HL-60 (cell line): Measurements from ENCODE around the gene SCAP.

Source experiments
- CTCF ChIP-seq: IDR thresholded peaks from one replicate; pipeline ENCODE4 v1.5.1; 2011; ENCODE audit warnings: low read length, control low read depth, inconsistent platforms; ENCODE audit not compliant: insufficient read depth
- GABPA ChIP-seq: IDR thresholded peaks from 2 replicates; pipeline ENCODE4 v1.6.1; 2012; ENCODE audit warnings: low read depth
- POLR2AphosphoS5 ChIP-seq: IDR thresholded peaks from 2 replicates; pipeline ENCODE4 v1.6.1; 2012; ENCODE audit warnings: low read depth
- REST ChIP-seq: IDR thresholded peaks from 2 replicates; pipeline ENCODE4 v1.6.1; 2012; ENCODE audit warnings: low read depth; ENCODE audit not compliant: insufficient replicate concordance
- SPI1 ChIP-seq: IDR thresholded peaks from 2 replicates; pipeline ENCODE4 v1.6.1; 2012; ENCODE audit warnings: low read depth, mild to moderate bottlenecking, borderline replicate concordance

- TF ChIP-seq CTCF (no peak), REST (no peak), POLR2AphosphoS5 (no peak), GABPA (no peak), SPI1 (no peak)
Observed at GRCh38 chr3:47434849-47435248, 40.9 kb downstream of the SCAP start.
